Bone marrow (tissue), 2 donors: ENCODE results near the gene CD7.
A peak's percentile ranks its signal among the peaks of the same experiment; 100 is the strongest.

Experiments
- DNase-seq, 2 donors: peaks; one replicate each; lab custom pipeline; 2025; lab: John Stamatoyannopoulos, UW

Gene CD7

GRCh38 chr17:82298538-82299421, 18.6 kb downstream of the CD7 start:
- DNase-seq: no peak

- peak; percentile 88 to 96 for DNase-seq
Observed at GRCh38 chr17:82297714-82298537, 19.5 kb downstream of the CD7 start.

- peak; percentile 71 to 82 for DNase-seq
Observed at GRCh38 chr17:82297280-82297713, 20.1 kb downstream of the CD7 start.

DNA sequence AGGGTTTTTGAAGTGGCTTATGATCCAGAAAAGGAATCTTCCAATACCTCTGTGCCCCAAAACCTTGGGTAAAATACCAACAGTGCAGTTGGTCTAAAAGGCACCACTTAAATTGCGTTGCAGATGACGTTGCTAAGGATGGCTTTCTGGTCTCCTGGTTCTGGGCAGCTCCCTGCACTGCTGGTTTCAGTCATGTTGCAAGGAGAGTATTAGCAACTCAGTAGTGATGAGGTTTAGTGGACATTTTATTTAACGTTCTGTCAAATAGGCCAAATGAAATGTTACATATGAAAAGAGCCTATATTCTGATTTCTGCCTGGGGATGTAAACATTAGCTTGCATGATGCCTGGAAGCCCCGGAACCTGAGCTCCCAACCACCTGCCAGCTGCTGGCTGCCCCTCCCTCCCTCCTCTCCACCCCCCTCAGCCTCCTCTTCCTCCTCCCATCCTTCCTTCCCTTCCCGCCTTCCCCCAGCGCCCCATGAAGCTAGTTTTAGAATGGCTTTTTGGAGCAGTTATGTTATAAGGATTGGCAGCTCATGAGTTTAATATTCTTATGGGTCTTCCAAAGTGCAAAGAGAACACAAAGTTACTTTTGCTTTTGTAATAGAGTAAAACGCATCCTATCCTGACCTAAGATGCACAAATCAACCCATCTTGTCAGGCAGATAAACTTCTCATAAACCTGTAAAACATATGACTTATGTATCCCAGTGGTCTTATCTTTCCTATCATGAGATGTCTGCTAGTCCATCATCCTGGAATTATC, 20.7 kb downstream of the CD7 start:
- no peak for DNase-seq

GRCh38 chr17:82295472-82295814, 22.0 kb downstream of the CD7 start:
- DNase-seq: no peak

- DNase-seq: no peak
Observed at GRCh38 chr17:82294064-82294773, 23.2 kb downstream of the CD7 start.

GRCh38 chr17:82292251-82293154, 24.9 kb downstream of the CD7 start:
- DNase-seq: peak; percentile 60 to 97

- DNase-seq: no peak
Observed at GRCh38 chr17:82291582-82292250, 25.7 kb downstream of the CD7 start.

DNA sequence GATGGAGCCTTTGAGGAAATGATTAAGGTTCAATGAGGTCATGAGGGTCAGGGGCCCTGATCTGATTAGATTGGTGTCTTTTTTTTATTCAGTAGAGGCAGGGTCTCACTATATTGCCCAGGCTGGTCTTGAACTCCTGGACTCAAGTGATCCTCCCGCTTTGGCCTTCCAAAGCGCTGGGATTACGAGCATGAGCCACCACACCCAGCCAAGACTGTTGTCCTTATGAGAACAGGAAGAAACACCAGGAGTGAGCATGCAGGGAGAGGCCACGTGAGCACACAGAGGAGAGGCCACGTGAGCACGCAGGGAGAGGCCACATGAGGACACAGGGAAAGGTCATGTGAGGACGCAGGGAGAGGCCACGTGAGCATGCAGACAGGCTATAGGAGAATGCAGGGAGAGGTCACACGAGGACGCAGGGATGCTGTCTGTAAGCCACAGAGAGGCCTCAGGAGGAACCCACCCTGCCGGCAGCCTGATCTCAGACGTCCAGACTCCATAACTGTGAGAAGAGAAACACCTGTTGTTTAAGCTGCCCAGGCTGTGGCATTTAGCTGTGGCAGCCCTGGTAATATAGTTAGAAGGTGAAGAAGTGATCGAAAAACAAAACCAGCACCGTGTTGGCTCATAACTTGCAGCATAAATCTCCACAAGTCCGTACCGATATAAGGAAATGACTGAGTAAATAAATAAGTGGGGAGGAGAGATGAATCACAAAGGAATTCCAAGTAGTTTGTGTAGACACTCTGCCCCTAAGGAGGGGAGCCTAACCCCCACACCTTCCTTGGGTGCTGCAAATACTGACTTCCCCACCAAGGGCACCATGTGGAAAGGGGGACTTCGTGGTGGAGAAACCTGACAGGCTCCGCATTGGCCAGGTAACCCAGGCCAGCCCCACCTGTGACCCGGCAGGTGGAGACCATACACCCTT, 29.3 kb downstream of the CD7 start:
- no peak for DNase-seq

GRCh38 chr17:82287013-82287867, 30.2 kb downstream of the CD7 start:
- DNase-seq: no peak

DNA sequence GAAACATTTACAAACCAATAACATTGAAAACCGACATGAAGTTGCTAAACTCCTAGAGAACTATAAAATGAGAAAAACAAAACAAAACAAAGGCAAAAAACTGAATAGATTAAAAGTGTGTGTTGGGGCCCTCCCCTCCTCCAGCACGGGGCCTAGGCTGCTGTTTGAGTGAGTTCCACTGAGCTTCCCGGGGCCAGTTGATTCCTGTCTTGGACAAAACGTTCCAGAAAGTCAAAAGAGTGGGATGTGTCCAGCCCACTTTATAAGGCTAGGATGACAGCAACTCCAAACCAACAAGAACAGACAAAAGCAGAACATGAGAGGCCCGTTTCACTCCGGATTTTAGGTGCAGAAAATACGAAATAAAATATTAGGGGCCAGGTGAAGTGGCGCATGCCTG, 32.3 kb downstream of the CD7 start:
- DNase-seq: no peak

GRCh38 chr17:82283208-82283749, 34.1 kb downstream of the CD7 start:
- DNase-seq: peak in 1 of 2 donors; percentile 75

GRCh38 chr17:82282239-82283207, 34.9 kb downstream of the CD7 start:
- no peak for DNase-seq

DNA sequence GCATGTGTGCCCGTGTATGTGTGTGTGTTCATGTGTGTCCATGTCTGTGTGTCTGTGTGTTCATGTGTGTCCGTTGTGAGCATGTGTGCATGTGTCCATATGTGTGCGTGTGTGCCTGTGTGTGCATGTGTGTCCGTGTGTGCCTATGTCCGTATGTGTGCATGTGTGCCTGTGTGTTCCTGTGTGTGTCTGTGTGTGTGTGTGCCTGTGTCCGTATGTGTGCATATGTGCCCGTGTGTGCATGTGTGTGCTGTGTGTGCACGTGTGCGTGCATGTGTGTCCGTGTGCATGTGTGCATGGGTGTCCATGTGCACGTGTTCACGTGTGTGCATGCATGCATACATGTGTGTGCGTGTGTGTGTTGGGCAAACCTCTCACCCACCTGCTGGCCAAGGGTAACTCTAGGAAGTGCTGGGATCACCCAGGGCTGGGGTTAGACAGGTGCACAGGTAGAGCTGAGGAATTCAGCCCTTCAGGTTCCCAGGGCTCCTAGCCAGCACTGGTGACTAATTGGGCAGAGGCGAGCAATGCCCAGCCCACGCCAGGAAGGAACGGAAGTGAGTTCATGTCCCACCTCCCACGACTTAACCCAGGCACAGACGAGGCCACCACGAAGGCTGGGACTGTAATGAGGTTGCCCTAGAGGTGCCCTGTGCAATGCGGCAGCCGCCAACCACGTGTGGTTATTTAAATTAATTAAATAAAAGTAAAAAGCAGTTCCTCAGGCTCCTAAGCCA, 35.7 kb downstream of the CD7 start:
- DNase-seq: no peak

DNA sequence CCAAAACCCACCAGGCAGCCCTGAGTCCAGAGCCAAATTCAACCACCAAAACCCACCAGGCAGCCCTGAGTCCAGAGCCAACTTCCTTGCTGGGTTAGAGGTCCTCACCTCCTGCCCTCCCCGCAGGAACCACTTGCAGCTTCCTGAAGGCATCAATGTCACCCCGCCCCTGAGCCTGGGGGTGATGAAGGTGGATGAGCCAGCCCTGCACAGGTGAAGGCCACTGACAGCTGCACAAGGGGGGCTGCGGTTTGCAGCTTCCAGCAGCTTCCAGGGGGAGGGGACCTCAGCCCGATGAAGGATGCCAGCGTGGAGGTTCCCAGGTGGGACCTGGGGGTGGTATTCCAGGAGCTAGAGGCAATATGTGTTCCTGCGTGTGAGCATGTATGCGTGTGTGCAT, 36.3 kb downstream of the CD7 start:
- no peak for DNase-seq

DNA sequence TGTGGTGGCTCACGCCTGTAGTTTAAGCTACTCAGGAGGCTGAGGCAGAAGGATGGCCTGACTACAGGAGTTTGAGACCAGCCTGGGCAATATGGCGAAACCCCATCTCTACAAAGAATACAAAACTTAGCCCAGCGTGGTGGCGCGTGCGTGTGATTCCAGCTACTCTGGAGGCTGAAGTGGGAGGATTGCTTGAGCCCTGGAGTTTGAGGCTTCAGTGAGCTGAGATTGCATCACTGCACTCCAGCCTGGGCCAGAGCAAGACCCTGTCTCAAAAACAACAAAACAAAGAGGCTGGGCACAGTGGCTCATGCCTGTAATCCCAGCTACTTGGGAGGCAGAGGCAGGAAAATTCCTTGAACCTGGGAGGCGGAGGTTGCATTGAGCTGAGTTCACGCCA, 36.9 kb downstream of the CD7 start:
- no peak for DNase-seq
